NOMO-1 (cell line): Measurements from ENCODE around the gene FUZ.
"Not testable (repeated sequence)": the region's sequence is repeated elsewhere in the genome, so short reads cannot be mapped to it uniquely, and the experiment has no call there.

Experiments used
- DNase-seq, 2 experiments: peaks; one replicate each; lab custom pipeline; 2025; ENCODE audit not compliant: unreplicated experiment in 2 of 2; lab: John Stamatoyannopoulos, UW

The FUZ gene

GRCh38 chr19:49833599-49833998 is 20.5 kb upstream of the FUZ start:
- no peak for DNase-seq

- DNase-seq = peak; percentile 21 to 44
Observed at GRCh38 chr19:49832556-49832955, 19.5 kb upstream of the FUZ start.

GRCh38 chr19:49831592-49831991 is 18.5 kb upstream of the FUZ start:
- DNase-seq = no peak

GRCh38 chr19:49830766-49831165 is 17.7 kb upstream of the FUZ start:
- DNase-seq = no peak

- DNase-seq = no peak
Observed at GRCh38 chr19:49829721-49830120, 16.6 kb upstream of the FUZ start.

- no peak for DNase-seq
Observed at GRCh38 chr19:49829200-49829599, 16.1 kb upstream of the FUZ start.

GRCh38 chr19:49827034-49827433 is 13.9 kb upstream of the FUZ start:
- DNase-seq = no peak

GRCh38 chr19:49824662-49825061 is 11.6 kb upstream of the FUZ start:
- DNase-seq = no peak

GRCh38 chr19:49823472-49823871 is 10.4 kb upstream of the FUZ start:
- DNase-seq = no peak

- DNase-seq = no peak
Observed at GRCh38 chr19:49820125-49820524, 7.0 kb upstream of the FUZ start.

- DNase-seq = not testable (repeated sequence)
Observed at GRCh38 chr19:49819452-49820115, 6.5 kb upstream of the FUZ start.

GRCh38 chr19:49818649-49819370 is 5.7 kb upstream of the FUZ start:
- no peak for DNase-seq

- peak; percentile 82 to 85 for DNase-seq
Observed at GRCh38 chr19:49817964-49818648, 5.0 kb upstream of the FUZ start, which contains the start of gene MED25. Gene MED25 (plus strand): TSS chr19:49818289. CDS start chr19:49818342, 53 bp downstream.

- DNase-seq = no peak
Observed at GRCh38 chr19:49816590-49816989, 3.5 kb upstream of the FUZ start.

GRCh38 chr19:49814010-49814409 is 918 bp upstream of the FUZ start:
- no peak for DNase-seq

GRCh38 chr19:49812452-49812996 is 568 bp downstream of the FUZ start:
- DNase-seq = no peak

- no peak for DNase-seq
Observed at GRCh38 chr19:49811328-49811727, 1.8 kb downstream of the FUZ start.

GRCh38 chr19:49809941-49810389 is 3.1 kb downstream of the FUZ start:
- DNase-seq = no peak

GRCh38 chr19:49809160-49809940 is 3.7 kb downstream of the FUZ start:
- DNase-seq = no peak

GRCh38 chr19:49808711-49809159 is 4.4 kb downstream of the FUZ start:
- no peak for DNase-seq
